GM21717 (cell line): ENCODE measurements around the gene TAF10.

Source experiments
- ATAC-seq: cut with Tn5 transposase; IDR thresholded peaks from one replicate; pipeline ENCODE4 v1.9.1; 2021; ENCODE audit warnings: mild to moderate bottlenecking, moderate library complexity; ENCODE audit not compliant: unreplicated experiment

The TAF10 gene

DNA sequence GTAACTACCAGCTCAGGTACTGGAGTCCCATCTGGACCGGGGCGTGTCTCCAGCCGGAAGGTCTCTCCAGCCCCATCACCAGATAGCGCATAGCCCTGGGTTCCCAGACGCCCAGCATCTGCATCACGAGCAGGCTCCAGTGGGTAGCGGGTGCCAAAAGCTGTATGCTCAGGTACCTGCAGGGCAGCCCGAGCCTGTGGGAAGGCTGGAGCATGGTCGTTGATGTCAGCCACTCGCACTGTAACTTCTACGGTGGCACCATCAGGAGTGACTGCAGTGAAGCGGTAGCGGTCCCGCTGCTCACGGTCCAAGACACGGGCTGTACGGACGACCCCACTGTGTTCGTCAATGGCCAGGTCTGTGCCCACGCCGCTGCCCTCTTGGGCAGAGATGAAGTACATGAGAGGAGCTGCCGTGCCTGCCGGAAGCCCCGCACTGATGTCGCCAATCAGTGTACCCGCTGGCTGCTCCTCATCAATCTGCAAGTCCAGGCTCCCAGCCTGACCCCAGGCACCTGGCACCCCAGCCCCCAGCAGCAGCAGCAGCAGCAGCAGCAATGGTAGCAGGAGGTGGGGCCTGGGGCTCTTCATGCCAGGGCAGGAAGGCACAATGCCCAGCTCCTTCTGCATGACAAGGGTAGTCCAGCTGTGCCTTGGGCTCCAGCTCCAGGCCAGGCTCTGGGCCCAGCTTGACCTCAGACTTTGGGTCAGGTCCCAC is 29.1 kb upstream of the TAF10 start:
- ATAC-seq = no peak

DNA sequence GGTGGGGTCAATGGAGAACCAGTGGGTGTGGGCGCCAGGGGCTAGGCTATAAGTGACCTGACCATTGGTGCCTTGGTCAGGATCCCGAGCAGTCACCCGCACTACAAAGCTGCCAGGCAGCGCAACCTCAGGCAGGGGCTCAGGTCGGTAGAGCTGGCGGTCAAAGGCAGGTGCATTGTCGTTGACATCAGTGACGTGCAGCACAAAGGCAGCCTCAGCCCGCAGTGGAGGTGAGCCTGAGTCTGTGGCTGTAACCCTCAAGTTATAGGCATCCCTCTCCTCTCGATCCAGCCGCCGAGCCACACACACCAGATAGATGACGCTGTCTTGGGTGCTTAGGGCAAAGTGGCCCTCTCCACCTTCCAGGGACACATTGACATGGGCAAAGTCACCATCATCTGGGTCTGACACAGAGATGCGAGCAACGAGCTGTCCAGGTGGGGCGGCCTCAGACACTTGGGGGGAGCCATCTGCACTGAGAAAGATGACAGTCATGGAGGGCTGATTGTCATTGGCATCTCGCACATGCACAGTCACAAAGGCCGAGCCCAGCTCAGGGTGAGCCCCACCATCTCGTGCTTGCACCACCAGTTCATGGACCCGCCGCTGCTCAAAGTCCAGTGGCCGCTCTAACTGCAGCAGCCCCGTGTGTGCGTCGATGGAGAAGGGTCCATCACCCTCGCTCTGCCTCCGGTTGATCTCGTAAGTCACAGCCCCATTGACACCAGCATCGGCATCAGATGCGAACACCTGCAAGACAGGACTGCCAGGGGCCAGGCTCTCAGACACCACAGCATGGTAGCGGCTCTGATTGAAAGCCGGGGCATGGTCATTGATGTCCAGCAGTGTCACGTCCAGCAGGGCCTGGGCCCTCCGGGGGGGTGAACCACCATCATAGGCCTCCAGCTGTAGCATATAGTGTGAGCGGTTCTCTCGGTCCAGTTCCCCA is 28.3 kb upstream of the TAF10 start:
- ATAC-seq = no peak

DNA sequence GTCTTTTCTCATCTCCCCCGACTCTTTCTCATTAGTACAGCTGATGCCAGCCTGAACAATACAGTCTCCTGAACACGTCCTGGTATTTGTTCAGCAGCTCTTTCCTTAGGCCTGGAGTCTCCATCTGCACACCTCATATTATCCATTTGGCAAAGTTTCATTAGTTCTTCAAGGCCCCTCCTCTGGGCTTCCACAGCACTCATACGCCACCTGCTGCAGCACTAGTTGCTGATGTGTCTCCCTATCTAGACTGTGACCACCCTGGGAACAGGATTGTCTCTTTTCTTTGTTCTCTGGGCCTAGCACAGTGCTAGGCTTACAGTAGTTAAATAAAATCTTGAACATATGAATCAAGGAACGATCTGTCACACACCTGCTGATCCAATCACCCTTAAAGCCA is 26.4 kb upstream of the TAF10 start:
- ATAC-seq = no peak

DNA sequence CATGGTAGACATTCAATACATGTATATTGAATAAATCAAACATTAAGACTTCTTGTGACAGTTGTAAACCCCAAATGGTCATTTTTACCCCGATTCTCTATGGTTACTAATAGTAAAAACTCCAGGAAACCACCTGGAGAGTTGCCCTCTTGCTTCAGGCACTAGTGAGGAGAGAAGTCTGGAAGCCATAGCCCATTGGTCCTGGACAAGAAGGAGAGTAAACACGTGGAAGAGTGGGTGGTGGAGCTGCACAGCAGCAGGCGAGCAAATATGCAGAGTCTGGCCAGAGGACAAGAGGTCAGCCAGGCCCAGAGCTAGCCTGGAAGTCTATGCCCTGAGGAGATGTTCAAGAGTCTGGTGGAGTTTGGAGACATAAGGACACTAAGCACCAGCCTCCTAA is 25.9 kb upstream of the TAF10 start:
- no peak for ATAC-seq

DNA sequence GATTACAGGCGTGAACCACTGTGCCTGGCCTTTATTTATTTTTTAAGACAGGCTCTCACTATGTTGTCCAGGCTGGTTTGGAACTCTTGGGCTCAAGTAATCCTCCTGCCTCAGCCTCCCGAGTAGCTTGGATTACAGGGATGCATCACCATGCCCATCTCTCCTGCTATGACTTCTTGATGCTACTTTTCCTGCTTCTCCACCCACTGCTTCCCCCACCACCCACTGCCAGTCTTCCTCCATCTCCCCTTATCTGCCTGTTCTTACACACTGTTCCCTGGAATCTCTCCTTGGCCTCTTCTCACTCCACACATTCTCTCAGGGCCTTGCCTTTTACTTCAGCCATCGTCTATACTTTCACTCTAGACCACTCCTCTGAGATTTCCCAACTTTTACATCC is 24.5 kb upstream of the TAF10 start:
- no peak for ATAC-seq

DNA sequence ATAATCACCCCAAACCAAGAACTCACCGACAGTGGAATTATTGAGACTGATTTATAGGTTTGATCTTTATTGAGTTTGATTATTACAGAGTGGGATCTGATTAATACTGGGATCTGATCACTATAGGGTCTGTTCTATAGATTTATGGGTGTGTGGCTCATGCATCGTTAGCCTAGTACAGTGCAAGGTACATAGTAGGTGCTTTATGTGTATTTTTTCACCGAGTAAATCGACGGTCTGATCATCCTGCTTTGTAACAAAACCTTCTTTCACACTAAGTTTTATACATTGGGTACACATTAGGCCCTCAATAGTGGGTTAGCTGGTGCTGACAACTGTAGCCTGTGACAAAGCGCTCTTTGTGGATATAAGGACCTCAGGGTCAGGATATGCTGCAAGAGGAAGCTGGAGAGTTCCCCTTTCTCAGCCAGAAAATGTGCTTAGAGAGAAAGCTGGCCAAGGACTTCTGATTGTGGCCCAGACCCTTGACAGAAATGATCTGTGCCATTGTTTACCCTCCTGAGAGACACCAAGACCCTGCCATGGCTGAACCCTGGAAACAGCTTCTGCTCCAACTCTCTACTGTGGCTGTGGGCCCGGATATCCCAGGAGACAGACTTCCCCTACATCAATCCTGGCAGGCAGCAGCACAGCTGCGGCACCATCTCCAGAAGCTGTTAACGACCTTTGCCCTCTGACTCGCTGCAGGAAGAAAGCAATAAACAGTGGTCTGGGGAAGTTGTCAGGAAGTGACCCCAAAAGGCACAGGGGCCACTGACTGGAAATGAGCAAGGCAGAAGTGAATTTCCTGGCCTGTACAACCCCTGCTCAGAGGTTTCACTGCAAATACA is 23.3 kb upstream of the TAF10 start:
- ATAC-seq = no peak

DNA sequence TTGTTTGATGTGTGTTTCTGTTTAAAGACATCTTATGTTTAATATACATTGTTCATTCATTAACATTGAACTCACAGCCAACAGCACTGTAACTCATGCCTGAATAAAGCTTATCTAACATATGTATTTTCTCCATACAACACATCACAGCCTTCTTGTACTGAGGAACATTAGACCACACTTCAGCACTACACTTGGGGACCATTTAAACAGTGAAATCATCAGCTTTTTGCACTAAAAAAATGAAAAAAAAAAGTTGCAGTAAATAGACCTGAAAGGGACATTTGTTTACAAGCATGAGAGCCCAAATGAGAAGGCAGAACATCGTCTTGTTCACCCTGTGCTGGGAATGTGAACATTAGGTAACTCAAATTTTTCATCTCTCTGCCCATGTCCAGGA is 22.5 kb upstream of the TAF10 start:
- no peak for ATAC-seq

DNA sequence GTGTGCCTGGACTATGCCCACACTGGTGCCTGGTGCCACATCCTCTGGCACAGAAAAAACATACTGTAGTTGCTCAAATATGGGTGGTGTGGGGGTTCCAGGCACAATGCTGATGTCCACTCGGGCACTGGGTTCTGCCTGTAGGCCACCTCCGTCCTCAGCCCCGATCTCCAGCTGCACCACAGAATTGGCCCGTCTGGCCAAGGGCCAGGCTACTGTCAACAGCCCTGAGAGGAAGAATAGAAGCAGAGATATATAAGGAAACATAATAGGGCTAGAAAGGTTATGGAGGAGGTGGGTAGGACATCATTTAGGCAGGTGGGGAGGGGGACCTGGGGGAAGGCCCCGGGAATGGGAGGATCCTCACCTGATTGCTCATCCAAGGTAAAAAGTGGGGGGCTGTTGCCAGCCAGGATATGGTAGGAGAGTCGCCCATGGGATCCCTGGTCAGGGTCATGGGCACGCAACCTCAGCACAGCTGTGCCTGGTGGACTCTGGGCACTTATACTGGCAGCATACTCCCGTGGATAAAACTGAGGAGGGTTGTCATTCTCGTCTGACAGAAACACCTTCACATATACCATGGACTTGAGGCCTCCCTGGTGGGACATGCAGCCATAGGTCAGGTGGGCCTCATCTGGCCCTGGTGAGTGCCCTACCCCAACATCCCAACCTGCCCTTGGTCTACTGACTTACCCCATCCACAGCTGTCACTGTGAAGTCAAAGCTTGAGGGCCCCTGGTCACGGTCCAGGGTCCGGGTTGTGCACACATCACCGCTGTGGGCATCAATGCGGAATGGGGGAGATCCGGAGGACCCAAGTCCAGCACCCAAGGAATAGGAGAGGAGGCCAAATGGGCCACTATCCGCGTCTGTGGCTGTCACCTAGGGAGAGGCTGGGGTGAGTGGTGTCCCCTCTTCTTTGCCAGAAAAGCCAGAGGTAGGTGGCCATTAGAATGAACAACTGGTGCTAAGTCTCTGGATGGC is 21.7 kb upstream of the TAF10 start:
- ATAC-seq = no peak

DNA sequence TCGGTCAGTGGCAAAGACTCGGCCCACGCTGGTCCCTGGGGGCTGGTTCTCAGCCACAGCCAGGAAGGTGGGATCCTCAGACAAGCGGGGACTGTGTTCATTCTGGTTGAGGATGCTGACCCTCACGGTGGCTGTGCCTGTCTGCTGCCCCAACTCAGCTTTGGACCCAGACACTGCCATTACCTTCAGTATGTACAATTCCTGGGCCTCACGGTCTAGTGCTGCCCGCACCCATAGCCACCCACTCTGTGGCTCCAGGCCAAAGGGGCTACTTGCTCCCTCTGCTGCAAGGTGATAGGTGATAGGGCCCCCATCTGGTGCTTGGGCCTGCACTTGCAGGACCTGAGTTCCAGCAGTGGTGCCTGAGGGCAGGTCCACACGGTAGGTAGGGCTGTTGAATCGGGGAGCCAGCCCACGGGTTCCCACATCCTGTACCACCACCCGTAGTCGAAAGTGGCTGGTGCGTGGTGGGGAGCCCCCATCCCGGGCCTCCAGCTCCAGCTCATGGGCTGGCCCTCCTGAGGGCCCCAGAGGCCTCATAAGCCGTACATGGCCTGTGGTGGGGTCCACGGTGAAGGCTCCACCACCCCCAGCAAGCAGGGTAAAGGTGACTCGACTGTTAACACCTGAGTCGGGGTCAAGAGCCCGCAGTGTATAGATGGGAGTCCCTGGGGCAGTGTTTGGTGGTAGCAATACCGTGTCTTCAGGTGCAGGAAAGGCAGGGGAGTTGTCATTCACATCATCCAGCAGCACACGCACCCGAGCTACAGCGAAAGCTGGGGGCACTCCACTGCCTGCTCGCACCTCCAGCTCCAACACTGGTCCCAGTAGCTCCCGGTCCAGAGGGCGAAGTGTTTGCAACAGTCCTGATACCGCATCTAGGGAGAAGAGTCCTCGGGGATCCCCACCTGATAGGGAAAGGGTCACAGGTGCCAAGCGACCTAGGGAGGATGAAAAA is 20.4 kb upstream of the TAF10 start:
- ATAC-seq = no peak

DNA sequence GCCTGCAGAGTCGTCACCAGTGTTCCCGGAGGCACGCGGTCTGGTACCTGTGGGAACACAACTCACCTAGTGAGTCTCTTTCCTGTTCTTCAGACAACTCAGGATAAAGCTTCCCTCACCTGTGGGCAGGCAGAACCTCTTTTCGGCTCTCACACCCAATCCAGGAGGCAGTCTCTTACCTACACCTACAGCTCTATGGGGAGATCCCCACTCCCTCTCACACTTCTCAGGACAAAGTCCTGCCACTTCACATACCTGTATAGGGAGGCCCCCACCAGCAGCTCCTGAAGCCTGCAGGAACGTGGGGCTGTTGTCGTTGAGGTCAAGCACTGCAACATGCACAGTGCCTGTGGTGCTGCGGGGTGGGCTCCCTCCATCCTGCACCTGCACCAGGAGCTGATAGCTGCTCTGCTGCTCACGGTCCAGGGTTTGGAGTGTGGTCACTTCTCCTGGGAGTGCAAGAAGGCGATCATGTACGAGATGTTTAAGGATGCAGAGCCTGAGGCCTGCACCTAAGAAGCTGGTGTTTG is 19.4 kb upstream of the TAF10 start:
- no peak for ATAC-seq

DNA sequence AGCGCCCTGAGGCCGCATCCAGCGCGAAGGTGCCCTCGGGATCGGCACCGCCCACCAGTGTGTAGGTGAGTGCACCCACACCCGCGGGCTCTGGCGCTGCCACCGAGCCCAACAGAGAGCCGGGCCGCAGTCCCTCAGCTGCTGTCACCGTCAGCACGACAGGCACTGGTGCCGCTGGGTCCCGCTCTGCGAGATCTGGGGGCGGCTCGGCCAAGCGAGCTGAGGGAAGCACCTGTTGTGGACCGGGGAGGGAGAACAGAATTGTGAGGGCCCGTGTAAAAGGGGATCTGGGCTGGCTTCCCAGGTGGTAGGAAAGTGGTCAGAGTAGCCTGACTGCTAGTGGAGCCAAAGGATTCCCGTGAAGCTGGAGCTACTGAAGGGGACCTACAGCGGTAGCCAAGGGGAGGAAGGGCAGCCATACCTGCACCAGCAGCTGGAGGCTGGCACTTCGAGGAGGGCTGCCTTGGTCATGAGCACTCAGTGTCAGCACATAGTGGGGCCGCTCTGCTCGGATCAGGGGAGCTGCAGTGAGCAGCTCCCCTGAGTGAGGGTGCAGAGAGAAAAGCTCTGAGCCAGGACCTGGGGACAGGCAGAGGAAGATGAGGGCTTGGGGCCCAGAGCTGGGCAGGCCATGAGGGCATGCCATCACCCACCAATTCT is 18.7 kb upstream of the TAF10 start:
- no peak for ATAC-seq

DNA sequence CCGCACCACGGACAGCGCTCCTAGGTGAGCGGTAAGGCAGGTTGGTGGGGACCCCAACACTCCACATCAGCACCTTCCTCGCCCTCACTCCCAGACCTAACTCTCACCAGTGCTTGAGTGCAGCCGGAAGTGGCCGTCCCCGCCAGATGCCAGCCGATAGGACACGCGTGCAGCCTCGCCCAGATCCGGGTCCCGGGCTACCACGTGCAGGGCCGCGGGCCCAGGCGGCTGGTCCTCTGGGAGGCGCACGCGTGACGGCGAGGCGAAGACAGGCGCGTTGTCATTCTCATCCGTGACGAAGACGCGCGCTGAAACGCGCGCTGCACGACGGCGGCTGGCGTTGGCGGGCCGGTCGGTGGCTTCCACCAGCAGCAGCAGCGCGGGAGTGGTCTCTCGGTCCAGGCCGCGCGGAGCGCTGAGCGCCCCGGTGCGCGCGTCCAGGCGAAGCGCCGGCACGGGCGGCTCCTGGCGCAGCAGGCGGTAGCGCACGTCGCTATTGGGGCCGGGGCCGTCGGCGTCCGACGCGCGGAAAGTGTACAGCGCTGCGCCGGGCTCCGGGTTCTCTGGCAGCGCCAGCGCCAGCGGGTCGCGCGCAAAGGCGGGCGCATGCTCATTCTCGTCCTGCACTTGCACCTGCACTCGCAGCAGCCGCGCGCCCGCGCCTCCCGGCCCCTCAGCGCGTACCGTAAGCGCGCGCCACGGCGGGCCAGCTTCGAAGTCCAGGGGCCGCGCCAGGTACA is 18.0 kb upstream of the TAF10 start:
- no peak for ATAC-seq

DNA sequence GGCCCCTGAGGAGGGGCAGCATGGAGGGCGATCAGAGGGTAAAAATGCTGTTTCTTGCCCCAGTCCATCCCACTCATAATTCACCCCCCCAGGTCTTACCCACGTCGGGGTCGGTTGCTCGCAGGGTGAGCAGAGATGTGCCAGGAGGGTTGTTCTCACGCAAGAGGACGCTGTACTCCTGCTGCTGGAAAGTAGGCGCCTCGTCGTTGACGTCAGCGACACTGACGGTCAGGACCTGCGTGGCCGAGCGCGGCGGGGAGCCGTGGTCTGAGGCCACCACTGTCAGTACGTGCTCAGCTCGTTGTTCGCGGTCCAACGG is 17.5 kb upstream of the TAF10 start:
- ATAC-seq = no peak

DNA sequence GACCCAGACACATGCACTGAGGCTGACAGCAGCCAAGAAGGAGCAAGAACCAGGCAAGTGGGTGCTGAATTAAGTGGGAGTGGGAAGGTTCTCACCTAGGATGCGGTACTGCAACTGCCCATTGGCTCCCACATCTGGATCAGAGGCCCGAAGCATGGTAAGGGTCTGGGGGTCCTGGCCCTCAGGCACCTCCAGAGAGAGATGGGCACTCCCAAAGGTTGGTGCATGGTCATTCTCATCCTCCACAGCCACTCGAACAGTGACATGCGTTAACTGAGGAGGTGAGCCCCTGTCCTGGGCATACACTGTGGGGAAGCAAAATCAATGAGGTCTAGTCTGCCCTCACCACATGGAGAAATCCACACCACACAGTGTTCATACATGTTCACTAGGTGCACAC is 16.5 kb upstream of the TAF10 start:
- no peak for ATAC-seq

DNA sequence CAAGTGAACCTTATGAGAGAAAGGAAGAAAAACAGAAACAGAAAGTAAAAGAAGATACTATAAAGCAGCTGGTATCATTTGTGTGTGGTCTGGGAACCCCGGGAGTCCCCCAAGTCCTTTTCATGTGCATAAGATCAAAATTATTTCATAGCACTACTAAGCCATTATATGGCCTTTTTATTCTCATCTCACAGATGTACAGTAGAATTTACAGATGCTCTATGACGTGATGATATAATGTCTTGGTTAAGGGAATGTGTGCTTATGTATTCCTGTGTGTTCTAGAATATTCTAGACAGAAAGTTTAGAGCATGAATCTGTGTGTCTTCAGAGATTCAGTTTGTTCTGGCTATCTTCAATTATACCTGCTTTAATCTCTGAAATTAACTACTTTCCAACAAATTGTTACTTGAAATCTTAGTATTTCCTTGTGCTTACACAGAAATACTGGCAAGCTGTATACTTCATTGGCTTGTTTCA is 15.8 kb upstream of the TAF10 start:
- peak; percentile 75 for ATAC-seq

DNA sequence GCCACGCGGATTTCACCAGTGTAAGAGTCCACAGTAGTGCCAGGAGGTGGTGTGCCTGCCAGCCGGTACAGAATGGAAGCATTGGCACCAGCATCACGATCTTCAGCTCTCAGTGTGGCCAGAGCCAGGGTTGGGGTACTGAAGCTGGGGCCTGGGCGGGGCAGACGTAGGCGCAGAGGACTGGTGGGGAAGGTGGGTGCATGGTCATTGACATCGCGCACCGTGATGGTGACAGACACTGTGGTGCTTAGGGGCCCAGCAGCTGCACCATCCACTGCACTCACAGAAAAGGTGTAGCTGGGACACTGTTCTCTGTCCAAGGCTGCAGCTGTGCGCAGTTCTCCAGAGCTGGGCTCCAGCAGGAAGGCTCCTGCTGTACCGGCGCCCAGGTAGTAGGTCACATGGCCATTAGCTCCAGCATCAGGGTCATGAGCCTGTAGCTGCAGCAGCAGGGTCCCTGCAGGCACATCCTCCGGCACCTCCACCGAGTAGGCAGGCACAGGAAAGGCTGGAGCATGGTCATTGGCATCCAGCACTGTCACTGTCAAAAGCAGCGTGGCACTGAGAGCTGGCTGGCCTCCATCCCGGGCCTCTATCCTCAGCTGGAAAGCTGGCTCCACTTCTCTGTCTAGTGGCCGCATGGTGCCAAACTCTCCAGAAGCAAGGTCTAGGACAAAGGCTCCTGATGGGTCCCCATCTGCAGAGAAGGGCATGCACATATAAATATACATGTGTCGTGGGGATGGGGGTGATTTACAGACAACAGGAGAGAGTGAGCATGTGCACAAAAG is 15.2 kb upstream of the TAF10 start:
- ATAC-seq = peak; percentile 7
